Activated B cell treated with CpG ODN at 0.5 μM for 24 hours (primary cell): Measurements from ENCODE around the gene JMJD1C. TPM values are rescaled to one million over a fixed set of nuclear protein-coding genes. Genes with fewer than 3 reads are reported as not detected.

Experiments used
- ATAC-seq: fragments of 200-7000 bp; cut with Tn5 transposase; one replicate; pipeline ENCODE4 v1.10.0; 2021; ENCODE audit warnings: low read depth, mild to moderate bottlenecking, moderate library complexity
- CTCF ChIA-PET: fragments of 350-600 bp; sonication (Branson Sonifier 250); formaldehyde crosslinking; loops from one replicate; lab custom pipeline; 2021; ENCODE audit warnings: antibody characterized with exemption; lab: Charles Lee
- POLR2A ChIA-PET: fragments of 350-600 bp; sonication (Branson Sonifier 250); formaldehyde crosslinking; loops from one replicate; lab custom pipeline; 2021; ENCODE audit warnings: antibody characterized with exemption; lab: Charles Lee
- DNase-seq: peaks from one replicate; pipeline ENCODE4 v3.0.0; 2022
- H3K27ac Mint-ChIP-seq: one replicate; pipeline ENCODE4 v1.8.0; 2020; ENCODE audit warnings: mixed read lengths
- H3K27me3 Mint-ChIP-seq: one replicate; pipeline ENCODE4 v1.8.0; 2021; ENCODE audit warnings: mixed read lengths
- H3K36me3 Mint-ChIP-seq: one replicate; pipeline ENCODE4 v1.8.0; 2021; ENCODE audit warnings: low read depth, mixed read lengths
- H3K4me1 Mint-ChIP-seq: one replicate; pipeline ENCODE4 v1.8.0; 2021; ENCODE audit warnings: mixed read lengths
- H3K4me3 Mint-ChIP-seq: one replicate; pipeline ENCODE4 v1.8.0; 2020; ENCODE audit warnings: mild to moderate bottlenecking, mixed read lengths
- H3K9me3 Mint-ChIP-seq: one replicate; pipeline ENCODE4 v1.8.0; 2020; ENCODE audit warnings: mixed read lengths
- intact Hi-C: fragments of 100-400 bp; cut with micrococcal nuclease; formaldehyde crosslinking; loops from one replicate; pipeline ENCODE4 v1.15.1; 2024
- total RNA-seq: library from RNA; stranded (reverse); gene quantifications from 2 replicates; pipeline ENCODE4 v1.2.3, GENCODE V29; 2022
- TF ChIP-seq, protein P1 (sequence below): fragments of 200-600 bp; IDR thresholded peaks from one replicate; pipeline ENCODE4 v1.8.0; 2022; ENCODE audit warnings: antibody characterized with exemption, mild to moderate bottlenecking

The JMJD1C gene
- total RNA-seq, 1 donor from 2014 or later = 176 TPM

GRCh38 chr10:63128443-63128842 is 337.3 kb downstream of the JMJD1C start:
- TF ChIP-seq, protein P1, sequence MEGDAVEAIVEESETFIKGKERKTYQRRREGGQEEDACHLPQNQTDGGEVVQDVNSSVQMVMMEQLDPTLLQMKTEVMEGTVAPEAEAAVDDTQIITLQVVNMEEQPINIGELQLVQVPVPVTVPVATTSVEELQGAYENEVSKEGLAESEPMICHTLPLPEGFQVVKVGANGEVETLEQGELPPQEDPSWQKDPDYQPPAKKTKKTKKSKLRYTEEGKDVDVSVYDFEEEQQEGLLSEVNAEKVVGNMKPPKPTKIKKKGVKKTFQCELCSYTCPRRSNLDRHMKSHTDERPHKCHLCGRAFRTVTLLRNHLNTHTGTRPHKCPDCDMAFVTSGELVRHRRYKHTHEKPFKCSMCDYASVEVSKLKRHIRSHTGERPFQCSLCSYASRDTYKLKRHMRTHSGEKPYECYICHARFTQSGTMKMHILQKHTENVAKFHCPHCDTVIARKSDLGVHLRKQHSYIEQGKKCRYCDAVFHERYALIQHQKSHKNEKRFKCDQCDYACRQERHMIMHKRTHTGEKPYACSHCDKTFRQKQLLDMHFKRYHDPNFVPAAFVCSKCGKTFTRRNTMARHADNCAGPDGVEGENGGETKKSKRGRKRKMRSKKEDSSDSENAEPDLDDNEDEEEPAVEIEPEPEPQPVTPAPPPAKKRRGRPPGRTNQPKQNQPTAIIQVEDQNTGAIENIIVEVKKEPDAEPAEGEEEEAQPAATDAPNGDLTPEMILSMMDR = no peak
- DNase-seq (no peak), ATAC-seq (no peak)
- peaks cover 6% of the 10 kb centered on the region for H3K36me3 Mint-ChIP-seq
- ChIA-PET POLR2A (interaction anchor here (0.5 kb wide), 1 partner anchor 10 kb away, joined by 4 read pairs; no protein-coding TSS in a partner anchor), CTCF (no interaction called here)
- intact Hi-C loops = no loop called here
- peaks cover 3% of the 10 kb centered on the region for H3K27me3 Mint-ChIP-seq
- peaks cover 6% of the 10 kb centered on the region for H3K9me3 Mint-ChIP-seq
- H3K4me1 Mint-ChIP-seq = peaks cover 5% of the 10 kb centered on the region
- no peak overlapping the region for H3K4me3 Mint-ChIP-seq
- no peak overlapping the region for H3K27ac Mint-ChIP-seq

GRCh38 chr10:63125459-63125858 is 340.3 kb downstream of the JMJD1C start:
- POLR2A ChIA-PET = no interaction called here
- no peaks in the 10 kb centered on the region for H3K9me3 Mint-ChIP-seq
- no peaks in the 10 kb centered on the region for H3K36me3 Mint-ChIP-seq

DNA sequence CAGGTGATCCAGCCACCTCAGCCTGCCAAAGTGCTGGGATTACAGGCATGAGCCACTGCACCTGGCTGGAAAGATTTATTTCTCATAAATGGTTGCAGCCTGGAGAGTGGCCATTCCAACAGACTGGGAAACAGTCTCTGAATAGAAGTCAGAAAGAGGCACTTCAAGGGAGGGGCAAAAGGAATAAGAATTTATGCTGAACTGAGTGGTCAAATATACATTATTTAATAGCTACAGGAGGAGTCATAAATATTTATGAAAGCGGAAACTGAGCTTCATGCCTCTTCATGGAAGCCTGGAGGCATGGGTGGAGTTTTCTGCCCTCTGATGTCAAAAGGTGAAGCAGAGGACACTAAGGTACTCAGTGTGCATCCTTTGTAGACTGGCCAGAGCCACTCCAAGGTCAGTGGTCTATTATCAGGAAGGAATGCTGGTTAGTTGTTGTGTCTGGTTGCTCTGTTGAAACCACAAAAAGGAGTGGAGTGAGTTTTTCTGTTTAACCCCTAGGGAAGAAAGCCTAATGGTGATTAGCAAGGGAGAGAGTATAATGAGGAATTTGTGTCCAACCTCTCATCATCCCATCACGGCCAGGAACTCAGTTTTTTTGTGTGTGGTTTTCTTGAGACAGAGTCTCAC is 341.9 kb downstream of the JMJD1C start:
- ATAC-seq = no peak
- no peaks in the 10 kb centered on the region for H3K9me3 Mint-ChIP-seq
- peaks cover 3% of the 10 kb centered on the region for H3K27me3 Mint-ChIP-seq
- POLR2A ChIA-PET = no interaction called here
- intact Hi-C loops = no loop called here
- H3K4me3 Mint-ChIP-seq = no peak overlapping the region
- CTCF ChIA-PET = no interaction called here
- no peak for DNase-seq
- no peaks in the 10 kb centered on the region for H3K36me3 Mint-ChIP-seq
- TF ChIP-seq, protein P1 = no peak
- no peaks in the 10 kb centered on the region for H3K4me1 Mint-ChIP-seq
- H3K27ac Mint-ChIP-seq = no peak overlapping the region

More at GRCh38 chr10:63125459-63125858, 340.3 kb downstream of the JMJD1C start:
- DNase-seq (no peak), ATAC-seq (no peak)
- TF ChIP-seq, protein P1 = no peak
- peaks cover 3% of the 10 kb centered on the region for H3K27me3 Mint-ChIP-seq
- CTCF ChIA-PET = no interaction called here
- intact Hi-C loops = no loop called here
- H3K4me1 Mint-ChIP-seq = no peaks in the 10 kb centered on the region
- H3K27ac Mint-ChIP-seq = no peak overlapping the region
- no peak overlapping the region for H3K4me3 Mint-ChIP-seq

DNA sequence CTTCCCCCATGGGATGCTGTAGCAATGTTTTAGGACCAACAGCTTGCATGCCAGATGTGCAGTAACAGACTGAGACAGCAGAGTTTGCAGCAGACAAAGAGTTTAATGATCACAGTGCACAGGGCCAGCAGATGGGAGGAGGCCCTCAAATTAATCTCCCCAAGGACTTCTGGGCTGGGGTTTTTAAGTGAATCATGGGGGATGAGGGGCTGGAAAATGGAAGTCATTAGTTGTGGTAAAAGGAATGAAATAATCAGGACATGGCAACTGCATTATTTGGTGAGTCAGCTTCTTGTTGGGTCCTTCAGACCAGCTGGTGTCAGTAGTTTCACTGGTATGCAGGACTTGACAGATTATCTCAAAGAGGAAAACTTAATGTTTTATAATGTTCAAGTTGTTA is 345.2 kb downstream of the JMJD1C start:
- DNase-seq = no peak
- TF ChIP-seq, protein P1 = no peak
- Mint-ChIP-seq H3K9me3 (no peaks in the 10 kb centered on the region), H3K36me3 (no peaks in the 10 kb centered on the region), H3K4me1 (no peaks in the 10 kb centered on the region), H3K27ac (no peak overlapping the region), H3K27me3 (no peaks in the 10 kb centered on the region), H3K4me3 (no peak overlapping the region)
- intact Hi-C loops = no loop called here
- CTCF ChIA-PET = no interaction called here
- POLR2A ChIA-PET = no interaction called here
- no peak for ATAC-seq

GRCh38 chr10:63119041-63119440 is 346.7 kb downstream of the JMJD1C start:
- CTCF ChIA-PET = no interaction called here

More at GRCh38 chr10:63119041-63119440, 346.7 kb downstream of the JMJD1C start:
- Mint-ChIP-seq H3K27me3 (no peaks in the 10 kb centered on the region), H3K9me3 (no peaks in the 10 kb centered on the region), H3K36me3 (no peaks in the 10 kb centered on the region), H3K4me3 (no peak overlapping the region), H3K27ac (no peak overlapping the region), H3K4me1 (no peaks in the 10 kb centered on the region)
- TF ChIP-seq, protein P1 = no peak
- DNase-seq = no peak
- ATAC-seq = no peak
- intact Hi-C loops = no loop called here
- POLR2A ChIA-PET = no interaction called here

Other genes starting within 250 kb of the JMJD1C start
- gene REEP3, start 55.4 kb upstream of the JMJD1C start, total RNA-seq = 7.0 and 9.7 TPM in 2 replicates